Measurements from ENCODE around the gene SMURF1. TPM values are rescaled to one million over a fixed set of nuclear protein-coding genes. Genes with fewer than 3 reads are reported as not detected.

Gene SMURF1
- total RNA-seq, 2 donors from 2014 or later = 33.8 to 40.9 TPM

GRCh38 chr7:99184532-99185218, 40.8 kb upstream of the SMURF1 start:
- Histone ChIP-seq H3K36me3 (no peaks in the 10 kb centered on the region), H3K27ac (no peak overlapping the region), H3K4me3 (no peak overlapping the region), H3K4me1 (ENCODE audit: control insufficient read depth in 1 of 2, low read depth in 2 of 2) (no peaks in the 10 kb centered on the region), H3K27me3 (replicated peaks; ENCODE audit: insufficient read depth) (no peaks in the 10 kb centered on the region), H3K9me3 (no peaks in the 10 kb centered on the region)
- no peak for ATAC-seq (ENCODE audit: insufficient number of reproducible peaks, low FRiP score, low read depth)
- no peak for TF ChIP-seq CTCF (IDR thresholded peaks at IDR 0.05)
- DNase-seq (ENCODE audit: low spot score) = no peak

- Histone ChIP-seq H3K4me1 (ENCODE audit: control insufficient read depth in 1 of 2, low read depth in 2 of 2) (no peaks in the 10 kb centered on the region), H3K36me3 (no peaks in the 10 kb centered on the region), H3K9me3 (no peaks in the 10 kb centered on the region), H3K4me3 (no peak overlapping the region), H3K27me3 (replicated peaks; ENCODE audit: insufficient read depth) (no peaks in the 10 kb centered on the region), H3K27ac (no peak overlapping the region)
- no peak for ATAC-seq (ENCODE audit: insufficient number of reproducible peaks, low FRiP score, low read depth)
- DNase-seq (ENCODE audit: low spot score) = no peak
- no peak for TF ChIP-seq CTCF (IDR thresholded peaks at IDR 0.05)
These were observed 36.3 kb upstream of the SMURF1 start for GRCh38 chr7:99180067-99180650.

- no peaks in the 10 kb centered on the region for H3K9me3 ChIP-seq
- ATAC-seq (ENCODE audit: insufficient number of reproducible peaks, low FRiP score, low read depth) = no peak
- H3K4me3 ChIP-seq = no peak overlapping the region
- no peaks in the 10 kb centered on the region for H3K27me3 ChIP-seq (replicated peaks; ENCODE audit: insufficient read depth)
- H3K36me3 ChIP-seq = no peaks in the 10 kb centered on the region
- no peaks in the 10 kb centered on the region for H3K4me1 ChIP-seq (ENCODE audit: control insufficient read depth in 1 of 2, low read depth in 2 of 2)
- H3K27ac ChIP-seq = no peak overlapping the region
- no peak for TF ChIP-seq CTCF (IDR thresholded peaks at IDR 0.05)
- no peak for DNase-seq (ENCODE audit: low spot score)
These were observed 33.3 kb upstream of the SMURF1 start for GRCh38 chr7:99177165-99177564.

GRCh38 chr7:99173787-99174186, 29.9 kb upstream of the SMURF1 start:
- ATAC-seq (ENCODE audit: insufficient number of reproducible peaks, low FRiP score, low read depth) = no peak
- Histone ChIP-seq H3K4me1 (ENCODE audit: control insufficient read depth in 1 of 2, low read depth in 2 of 2) (no peaks in the 10 kb centered on the region), H3K4me3 (no peak overlapping the region), H3K27me3 (replicated peaks; ENCODE audit: insufficient read depth) (no peaks in the 10 kb centered on the region), H3K9me3 (no peaks in the 10 kb centered on the region), H3K27ac (no peak overlapping the region), H3K36me3 (no peaks in the 10 kb centered on the region)
- TF ChIP-seq CTCF (IDR thresholded peaks at IDR 0.05) = no peak
- no peak for DNase-seq (ENCODE audit: low spot score)

GRCh38 chr7:99171731-99172130, 27.8 kb upstream of the SMURF1 start:
- H3K27ac ChIP-seq = no peak overlapping the region
- ATAC-seq (ENCODE audit: insufficient number of reproducible peaks, low FRiP score, low read depth) (no peak), DNase-seq (ENCODE audit: low spot score) (no peak)
- no peak for TF ChIP-seq CTCF (IDR thresholded peaks at IDR 0.05)
- no peaks in the 10 kb centered on the region for H3K27me3 ChIP-seq (replicated peaks; ENCODE audit: insufficient read depth)
- H3K9me3 ChIP-seq = no peaks in the 10 kb centered on the region
- H3K36me3 ChIP-seq = no peaks in the 10 kb centered on the region
- no peaks in the 10 kb centered on the region for H3K4me1 ChIP-seq (ENCODE audit: control insufficient read depth in 1 of 2, low read depth in 2 of 2)
- no peak overlapping the region for H3K4me3 ChIP-seq
